HG03135 (cell line): ENCODE data around the gene SDHAF3.
"Not testable (repeated sequence)": the region's sequence is repeated elsewhere in the genome, so short reads cannot be mapped to it uniquely, and the experiment has no call there.

ENCODE experiments used
- ATAC-seq: cut with Tn5 transposase; IDR thresholded peaks from one replicate; pipeline ENCODE4 v1.9.1; 2021; ENCODE audit warnings: mild to moderate bottlenecking, moderate library complexity; ENCODE audit not compliant: unreplicated experiment

The SDHAF3 gene

GRCh38 chr7:97117372-97118188 lies at the start of gene SDHAF3:
TSS of gene SDHAF3 (plus strand) at chr7:97117698. CDS start at chr7:97117724, 26 bp downstream.
- ATAC-seq = peak; percentile 93

DNA sequence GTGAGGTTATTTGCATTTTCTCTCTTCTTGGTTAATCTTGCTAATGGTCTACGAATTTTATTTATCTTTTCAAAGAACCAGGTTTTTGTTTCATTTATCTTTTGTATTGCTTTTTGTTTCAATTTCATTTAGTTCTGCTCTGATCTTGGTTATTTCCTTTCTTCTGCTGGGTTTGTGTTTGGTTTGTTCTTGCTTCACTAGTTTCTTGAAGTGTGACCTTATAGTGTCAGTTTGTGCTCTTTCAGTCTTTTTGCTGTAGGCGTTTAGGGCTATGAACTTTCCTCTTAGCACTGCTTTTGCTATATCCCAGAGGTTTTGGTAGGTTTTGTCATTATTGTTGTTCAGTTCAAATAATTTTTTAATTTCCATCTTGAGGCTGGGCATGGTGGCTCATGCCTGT lies 45.5 kb upstream of the SDHAF3 start:
- ATAC-seq = not testable (repeated sequence)

DNA sequence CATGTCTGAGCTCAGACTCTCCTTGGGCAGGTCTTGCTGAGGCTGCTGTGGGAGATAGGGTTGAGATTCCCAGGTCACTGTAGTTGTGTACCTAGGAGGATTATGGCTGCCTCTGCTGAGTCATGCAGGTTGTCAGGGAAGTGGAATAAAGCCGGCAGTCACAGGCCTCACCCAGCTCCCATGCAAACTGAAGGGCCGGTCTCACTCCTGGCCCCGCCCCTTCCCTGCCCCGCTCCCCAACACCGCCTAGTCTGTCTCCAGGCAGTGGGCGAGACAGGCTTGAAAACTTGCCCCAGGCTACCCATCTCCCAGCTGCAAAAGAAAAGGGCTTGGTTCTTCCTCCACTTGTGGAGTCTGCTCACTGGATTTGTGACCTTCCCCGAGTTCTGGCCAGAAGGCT lies 41.6 kb upstream of the SDHAF3 start:
- ATAC-seq = no peak

DNA sequence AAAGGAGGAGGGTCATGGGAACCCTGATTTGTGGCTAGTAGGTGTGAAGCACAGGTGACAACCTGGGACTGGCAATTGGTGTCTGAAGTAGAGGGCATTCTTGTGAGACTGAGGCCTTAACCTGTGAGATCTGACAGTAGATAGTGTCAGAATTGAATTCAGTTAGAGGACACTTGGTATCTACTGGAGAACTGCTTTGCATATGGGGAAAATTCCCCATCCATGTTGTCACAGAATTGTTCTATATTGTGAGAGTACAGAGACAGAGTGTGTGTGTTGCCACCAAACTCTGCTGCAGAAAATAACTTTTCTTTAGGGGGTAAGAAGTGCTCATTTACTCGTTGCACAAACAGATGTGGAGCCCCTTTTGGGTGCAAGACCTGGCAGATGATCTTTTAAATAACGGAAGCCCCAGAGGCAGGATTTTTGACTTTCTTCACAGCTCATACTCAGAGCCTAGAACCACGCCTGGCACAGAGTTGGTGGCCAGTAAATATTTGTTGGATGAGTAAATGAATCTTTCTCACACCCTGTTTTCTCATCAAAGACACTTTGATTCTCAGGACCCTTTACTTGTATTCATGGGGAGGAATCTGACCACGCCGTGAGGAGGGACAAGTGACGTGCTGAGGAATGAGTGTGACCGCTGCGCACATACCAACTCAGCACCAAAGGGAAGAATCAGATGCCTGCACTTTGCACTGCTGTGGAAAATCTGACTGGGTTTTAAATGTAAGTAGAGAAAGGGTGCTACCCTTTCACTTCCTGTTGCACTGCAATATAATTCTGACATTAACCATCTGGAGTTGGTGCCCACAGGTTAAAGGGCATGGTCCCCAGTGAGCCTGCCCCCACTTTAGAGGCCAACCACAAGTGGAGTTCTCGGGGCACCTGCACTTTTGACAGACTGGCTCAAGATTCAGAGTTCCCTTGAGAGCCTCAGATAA lies 39.2 kb upstream of the SDHAF3 start:
- ATAC-seq = no peak

DNA sequence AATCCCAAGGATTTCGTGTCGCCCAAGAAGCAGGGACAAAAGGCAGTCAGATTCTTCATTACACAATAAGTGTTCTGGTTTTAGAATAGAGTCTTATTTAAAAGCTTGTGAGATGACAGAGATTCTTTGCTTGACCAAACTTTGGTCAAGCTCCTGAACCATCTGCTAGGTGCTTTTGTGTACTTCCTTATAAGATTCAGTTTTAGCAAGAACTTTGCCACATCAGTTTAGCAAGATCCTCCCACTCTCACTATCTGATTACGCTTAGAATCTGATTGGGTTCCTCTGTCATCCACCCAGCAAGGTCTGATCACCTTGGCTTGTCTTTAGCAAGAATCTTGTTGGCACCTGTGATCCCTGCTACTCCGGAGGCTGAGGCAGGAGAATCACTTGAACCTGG lies 38.2 kb upstream of the SDHAF3 start:
- no peak for ATAC-seq

DNA sequence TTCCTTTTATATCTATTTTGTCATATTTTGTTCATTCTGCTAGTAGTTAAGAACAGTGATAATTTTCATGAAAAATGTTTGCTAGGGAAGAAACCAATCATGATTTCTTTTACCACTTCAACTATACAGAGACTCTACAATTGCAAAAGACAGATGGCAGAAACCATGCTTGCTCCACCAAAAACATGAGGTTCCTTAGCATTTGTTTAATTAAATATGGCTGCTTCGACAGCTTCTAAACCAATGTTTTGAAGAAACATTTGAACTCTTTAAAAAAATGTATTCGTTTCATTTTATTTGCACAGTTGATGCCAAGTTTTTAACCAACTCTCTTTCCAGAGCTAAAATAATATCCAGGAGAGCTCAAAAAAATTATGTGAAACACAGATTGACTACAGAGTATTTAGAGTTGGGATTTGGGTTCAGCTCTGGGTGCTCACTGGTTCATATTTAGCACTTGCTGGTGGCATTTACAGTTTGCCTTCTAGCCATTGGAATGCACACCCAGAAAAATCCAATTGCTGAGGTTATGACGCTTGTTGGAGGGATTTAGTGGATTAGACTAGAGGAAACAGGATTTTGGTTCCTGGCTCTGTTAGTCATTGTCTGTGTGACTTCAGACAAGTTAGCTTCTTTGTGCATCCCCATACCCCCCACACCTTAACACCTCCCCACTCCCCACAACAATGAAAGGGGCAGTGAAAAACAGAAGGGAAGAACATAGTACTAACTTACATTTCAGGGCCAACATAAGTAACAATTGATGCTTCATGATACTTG lies 35.8 kb upstream of the SDHAF3 start:
- ATAC-seq = no peak

DNA sequence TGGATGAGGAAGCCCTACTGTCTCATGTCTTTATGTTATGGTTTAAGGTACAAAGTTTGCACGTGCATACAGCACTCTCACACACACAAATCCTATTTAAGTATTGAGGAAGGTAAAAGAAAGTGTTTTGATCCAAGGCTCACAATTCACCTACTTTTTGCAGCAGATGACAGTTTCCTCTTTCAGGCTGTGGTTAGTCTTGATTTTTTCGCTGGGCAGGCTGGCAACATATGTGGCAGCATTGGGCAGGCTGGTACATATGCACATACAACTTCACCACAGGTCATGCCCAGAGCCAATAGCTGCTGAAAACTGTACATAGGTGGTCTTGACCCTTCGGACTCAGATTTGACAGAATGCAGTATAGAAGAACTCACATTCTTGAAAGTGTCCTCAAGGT lies 29.1 kb upstream of the SDHAF3 start:
- no peak for ATAC-seq

DNA sequence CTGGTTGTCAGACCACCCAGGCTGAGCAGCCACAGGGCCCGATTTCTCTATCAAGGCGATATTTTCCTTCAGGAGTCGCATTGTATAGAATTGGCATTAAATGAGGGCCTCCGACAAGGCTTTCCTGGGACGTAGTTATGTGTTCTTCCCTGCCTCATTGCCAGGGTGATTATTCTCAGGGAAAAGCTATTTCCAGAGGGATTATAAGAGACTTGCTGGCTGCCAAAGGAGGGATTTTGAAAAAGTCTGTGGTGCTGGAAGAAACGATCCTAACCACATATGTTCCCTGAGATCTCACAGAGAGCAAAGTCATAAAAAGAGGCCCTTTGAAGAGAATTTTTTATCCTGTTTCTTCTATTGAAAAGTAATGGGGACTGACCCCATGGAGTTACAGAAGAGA lies 27.7 kb upstream of the SDHAF3 start:
- ATAC-seq = no peak

DNA sequence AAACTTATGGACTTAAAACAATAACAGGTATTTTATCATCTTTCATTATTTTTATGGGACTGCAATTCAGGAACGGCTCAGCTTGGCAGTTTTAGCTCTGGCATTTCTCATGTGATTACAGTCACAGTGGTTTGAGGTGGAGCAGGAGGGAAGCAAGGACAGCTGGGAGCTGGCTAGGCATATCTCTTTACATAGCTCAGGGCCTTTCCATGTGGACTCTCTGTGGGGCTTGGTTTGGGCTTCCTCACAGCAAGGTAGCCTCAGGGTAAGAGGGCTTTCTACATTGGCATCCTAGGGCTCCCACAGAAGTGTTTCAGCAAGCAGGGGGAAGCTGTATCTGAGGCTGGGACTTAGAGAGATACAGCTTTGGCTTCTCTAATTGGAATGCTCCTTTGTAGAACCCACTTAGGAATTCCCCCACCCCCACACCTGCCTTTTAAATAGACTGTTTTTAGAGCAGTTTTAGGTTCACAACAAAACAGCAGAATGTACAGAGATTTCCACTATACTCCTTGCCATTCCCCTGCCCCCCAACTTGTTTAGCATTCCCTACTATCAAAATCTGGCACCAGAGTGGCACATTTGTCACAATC lies 26.6 kb upstream of the SDHAF3 start:
- ATAC-seq = no peak

- ATAC-seq = no peak
These were observed 23.1 kb upstream of the SDHAF3 start for GRCh38 chr7:97094284-97094930.

- no peak for ATAC-seq
These were observed 21.5 kb upstream of the SDHAF3 start for GRCh38 chr7:97096037-97096436.

DNA sequence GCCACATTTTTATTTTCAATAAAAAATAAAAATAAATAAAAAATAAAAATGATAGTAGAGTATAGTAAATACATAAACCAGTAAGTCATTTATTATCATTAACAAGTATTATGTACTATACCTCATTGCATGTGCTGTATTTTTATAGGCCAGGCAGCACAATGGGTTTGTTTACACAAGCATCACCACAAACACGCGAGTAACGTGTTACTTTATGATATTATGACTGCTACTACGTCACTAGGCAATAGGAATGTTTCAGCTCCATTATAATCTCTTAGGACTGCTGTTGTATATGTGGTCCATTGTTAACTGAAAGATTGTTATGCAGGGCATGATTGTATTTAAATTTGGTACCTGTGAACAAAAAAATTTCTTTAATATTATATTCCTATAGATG lies 20.8 kb upstream of the SDHAF3 start:
- ATAC-seq = no peak

GRCh38 chr7:97104719-97105238 lies 12.7 kb upstream of the SDHAF3 start:
- ATAC-seq = peak; percentile 97

GRCh38 chr7:97107192-97107800 lies 10.2 kb upstream of the SDHAF3 start:
- ATAC-seq = no peak

GRCh38 chr7:97116308-97116707 lies 1.2 kb upstream of the SDHAF3 start:
- no peak for ATAC-seq

DNA sequence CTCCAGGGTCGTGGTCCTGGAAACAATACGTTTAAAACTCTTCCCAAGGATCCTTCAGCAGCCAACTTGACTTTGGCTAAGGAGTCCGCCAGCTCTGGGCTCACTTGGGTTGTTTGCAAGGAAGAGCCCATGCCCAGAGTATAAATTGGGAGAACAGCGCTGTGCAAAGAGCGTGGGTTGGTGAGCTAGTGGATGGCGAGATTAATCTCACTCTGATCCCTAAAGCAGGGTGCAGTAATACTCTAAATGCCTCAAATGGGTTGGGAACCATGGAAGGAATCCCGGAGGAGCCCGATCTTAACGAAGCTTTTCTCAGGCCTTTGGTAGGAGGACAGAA lies 495 bp upstream of the SDHAF3 start:
- ATAC-seq = peak; percentile 0

- no peak for ATAC-seq
These were observed 914 bp downstream of the SDHAF3 start for GRCh38 chr7:97118306-97118917.

GRCh38 chr7:97119747-97120146 lies 2.2 kb downstream of the SDHAF3 start:
- ATAC-seq = no peak
